Measurements from ENCODE around the gene GJB2.
"Not testable (repeated sequence)": the region's sequence is repeated elsewhere in the genome, so short reads cannot be mapped to it uniquely, and the experiment has no call there.

The GJB2 gene

DNA sequence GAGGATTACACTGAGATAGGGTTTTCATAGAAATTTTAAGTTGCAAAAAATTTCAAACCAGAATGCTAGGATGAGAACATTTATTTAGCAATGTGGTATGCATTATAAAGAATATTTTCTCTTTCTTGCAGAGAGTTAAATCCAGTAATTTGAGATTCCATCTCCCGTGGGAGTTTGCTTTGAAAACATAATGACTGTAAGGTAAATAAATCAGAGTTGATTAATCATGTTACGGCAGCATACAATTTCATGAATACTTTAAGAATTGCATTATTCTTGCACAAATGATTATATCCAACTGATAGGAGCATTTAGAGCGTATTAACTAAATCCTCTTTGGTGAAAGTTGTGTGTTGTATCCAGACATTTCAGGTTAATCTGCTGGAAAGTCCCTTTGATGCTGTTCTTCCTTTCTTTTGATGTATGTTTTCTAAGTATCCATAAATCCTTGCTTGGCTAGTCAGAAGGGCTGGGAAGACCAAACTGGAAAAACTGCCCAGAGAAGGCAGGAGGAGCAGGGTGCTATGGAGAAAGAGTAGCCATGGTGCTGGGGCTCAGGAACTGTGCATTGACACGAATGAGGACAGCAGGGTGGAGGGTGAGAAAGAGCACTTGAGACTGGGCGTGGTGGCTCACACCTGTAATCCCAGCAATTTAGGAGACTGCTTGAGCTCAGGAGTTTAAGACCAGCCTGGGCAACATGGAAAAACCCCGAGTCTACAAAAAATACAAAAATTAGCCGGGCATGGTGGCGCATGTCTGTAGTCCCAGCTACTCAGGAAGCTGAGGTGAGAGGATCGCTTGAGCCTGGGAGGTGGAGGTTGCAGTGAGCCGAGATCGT lies 27.1 kb downstream of the GJB2 start:
- DNase-seq, result no peak

DNA sequence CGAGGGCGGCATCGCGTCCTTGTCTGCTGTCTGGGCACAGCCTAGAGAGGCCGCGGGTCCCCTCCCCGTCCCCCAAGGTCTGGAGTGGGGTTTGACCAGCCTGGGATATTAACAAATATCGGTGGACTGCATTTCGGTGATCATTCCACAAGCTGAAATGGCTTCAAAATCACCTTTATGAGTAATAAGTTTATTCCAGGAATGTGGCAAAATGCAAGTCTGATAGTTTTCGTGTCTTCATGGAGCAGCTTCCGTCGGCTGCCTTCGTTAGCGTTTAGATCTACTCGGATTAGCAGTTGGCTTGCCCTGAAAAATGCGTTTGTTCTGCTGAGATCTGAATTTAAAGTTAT lies 30.8 kb downstream of the GJB2 start:
- no peak for DNase-seq

DNA sequence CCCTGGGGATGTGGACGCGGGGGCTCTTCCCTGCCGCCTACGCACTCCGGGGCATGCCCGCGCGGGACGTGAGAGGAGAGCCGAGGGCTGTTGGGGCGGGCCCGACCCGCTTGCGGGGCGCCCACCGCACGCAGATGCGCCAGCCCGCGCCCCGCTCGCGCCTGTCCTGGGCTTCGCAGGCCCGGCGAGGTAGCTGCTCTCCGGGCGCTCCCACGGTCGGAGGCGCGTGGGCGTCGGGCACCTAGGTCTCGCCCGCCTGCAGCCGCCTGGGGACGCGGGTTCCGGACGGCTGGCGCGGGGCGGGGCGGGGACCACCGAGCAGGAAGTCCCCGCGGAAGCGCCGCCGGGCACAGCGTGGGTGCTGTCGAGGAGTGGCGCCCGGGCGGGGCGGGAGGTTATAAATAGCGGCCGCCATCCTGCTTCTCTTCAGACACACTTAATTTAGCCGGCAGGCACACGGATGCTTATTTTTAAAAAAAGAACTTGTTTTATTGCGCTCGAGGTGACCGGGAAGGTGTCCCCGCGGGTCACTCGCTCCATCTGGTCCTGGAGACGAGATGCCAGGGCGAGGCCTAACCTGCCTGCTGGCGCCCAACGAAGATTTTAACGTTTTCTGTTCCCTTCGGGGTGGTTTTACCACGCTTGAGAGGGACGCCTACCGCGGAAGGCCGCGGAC lies 31.3 kb downstream of the GJB2 start:
- peak; percentile 30 for DNase-seq

- DNase-seq, result peak; percentile 24
These were observed 32.1 kb downstream of the GJB2 start, which contains the start of gene GJA3 for GRCh38 chr13:20160306-20161274. Gene GJA3, minus strand, starts transcription at chr13:20161052. Its CDS starts 17,764 bp downstream, at chr13:20143288.

DNA sequence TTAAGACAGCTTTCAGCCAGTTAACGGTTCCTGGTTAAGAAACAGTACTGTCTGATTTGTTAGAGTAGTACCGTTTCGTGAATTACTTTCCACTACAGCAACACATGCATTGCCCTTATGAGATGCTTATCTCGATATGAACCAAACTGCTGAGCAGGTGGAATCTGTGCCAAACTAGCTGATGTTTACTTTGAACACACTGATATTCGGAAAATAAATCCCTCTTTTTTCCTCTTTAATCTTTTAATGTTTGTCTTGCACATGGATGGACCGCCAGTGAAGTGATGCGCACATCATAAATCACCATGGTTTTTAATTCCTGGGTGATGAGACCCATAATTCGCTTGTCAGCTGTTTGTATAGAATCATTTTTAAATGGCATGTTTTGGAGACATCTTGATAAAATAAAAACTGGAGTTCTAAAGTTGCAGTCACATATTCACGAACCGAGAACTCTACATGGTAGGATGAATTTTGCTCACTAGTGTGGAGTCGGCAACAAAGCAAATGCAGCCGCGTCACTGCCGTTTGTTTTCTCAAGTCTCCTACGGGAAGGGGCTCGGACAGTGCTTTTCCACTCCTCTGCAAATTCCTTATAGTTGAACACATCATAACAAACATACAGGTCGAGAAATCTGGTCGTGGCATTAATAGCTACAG lies 33.0 kb downstream of the GJB2 start:
- no peak for DNase-seq

GRCh38 chr13:20157151-20157796 lies 35.5 kb downstream of the GJB2 start:
- no peak for DNase-seq

DNA sequence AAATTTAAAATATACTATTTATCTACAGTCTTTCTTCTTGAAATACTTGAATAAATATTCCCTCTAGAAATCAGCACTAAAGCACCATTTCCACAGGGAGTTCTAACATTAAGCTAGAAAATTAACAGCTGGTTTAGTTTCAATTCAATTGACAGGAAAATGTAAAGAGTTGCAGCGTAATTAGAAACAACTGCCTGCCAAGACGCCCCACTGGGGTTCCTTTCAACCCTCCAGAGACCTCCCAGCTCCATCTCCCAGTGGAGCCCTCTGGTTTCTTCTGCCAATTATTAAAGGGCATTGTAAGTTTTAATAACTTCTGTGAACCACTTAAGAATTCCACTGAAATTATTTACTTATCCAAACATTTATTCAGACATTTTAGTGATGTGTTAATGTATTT lies 36.0 kb downstream of the GJB2 start:
- no peak for DNase-seq

DNA sequence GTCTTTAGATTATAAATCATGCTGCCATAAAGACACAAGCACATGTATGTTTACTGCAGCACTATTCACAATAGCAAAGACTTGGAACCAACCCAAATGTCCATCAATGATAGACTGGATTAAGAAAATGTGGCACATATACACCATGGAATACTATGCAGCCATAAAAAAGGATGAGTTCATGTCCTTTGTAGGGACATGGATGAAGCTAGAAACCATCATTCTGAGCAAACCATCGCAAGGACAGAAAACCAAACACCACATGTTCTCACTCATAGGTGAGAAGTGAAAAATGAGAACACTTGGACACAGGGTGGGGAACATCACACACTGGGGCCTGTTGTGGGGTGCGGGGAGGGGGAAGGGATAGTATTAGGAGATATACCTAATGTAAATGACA lies 39.4 kb downstream of the GJB2 start:
- DNase-seq, result not testable (repeated sequence)

GRCh38 chr13:20151612-20152011 lies 41.1 kb downstream of the GJB2 start:
- no peak for DNase-seq

GRCh38 chr13:20151016-20151415 lies 41.7 kb downstream of the GJB2 start:
- DNase-seq, result no peak

DNA sequence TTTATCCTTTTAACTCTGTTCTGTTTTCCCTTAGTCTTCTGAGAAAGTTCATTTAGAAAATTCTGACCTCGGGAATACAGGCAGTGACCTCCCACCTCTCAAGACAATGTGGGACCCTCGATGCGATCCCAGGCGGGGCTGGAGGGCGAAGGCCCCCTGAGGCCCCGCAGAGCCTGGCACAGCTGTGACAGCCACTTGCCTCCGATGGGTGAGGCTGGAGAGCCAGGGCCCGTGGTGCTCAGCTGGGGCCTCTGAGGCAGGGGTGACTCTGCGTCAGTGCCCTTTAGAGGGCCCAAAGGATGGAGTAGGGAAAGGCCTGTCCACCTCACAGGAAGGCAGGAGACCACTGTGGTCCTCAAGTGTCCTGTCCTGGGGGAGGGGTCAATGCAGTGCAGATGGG lies 42.2 kb downstream of the GJB2 start:
- DNase-seq, result no peak

DNA sequence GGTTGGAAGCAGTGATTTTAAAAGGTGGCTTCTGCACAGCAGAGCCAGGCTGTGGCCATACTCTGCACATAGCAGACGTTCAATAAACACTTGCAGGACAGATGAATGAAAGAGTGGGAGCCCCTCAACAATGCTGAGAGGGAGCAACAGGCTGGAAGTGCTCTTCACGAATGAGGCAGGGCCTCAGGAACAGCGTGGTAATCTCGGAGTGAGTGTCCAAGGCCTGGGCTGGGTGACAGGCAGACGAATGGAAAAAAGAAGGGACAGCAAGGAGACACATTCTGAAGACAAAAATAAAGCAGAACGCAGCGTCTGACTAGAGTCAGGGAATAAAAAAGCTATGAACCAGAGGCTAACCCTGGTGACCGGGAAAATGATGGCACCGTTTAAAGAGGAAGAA lies 43.0 kb downstream of the GJB2 start:
- DNase-seq, result no peak

DNA sequence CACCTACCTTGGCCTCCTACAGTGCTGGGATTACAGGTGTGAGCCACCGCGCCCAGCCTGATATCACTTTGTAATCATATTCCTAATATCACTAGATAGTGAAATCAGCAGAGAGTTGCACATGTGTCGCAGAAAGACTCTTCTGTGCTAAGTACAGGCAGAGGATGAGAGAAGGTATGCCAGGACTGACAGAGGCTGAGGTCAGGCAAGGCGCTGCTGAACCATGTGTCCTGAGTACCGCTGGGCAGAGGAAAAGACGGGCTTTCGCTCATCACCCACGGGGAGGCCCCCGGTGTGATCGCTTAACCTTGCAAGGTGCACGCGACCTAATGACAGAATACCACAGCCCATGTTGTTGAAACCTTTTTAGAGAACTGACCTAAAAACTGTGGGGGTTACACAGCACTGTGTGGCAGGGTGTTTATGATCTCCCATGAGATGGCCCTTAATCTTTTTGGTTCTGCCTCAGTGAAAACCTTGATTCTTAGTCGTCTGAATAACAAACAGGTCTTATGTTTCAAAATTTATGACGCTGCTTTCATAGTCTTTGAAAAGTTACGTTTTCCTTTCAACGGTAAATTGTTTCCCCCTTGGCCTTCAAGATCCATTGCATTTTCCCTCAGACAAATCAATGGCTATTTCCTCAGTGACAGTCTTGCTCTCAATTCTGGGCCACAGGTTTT lies 44.1 kb downstream of the GJB2 start:
- DNase-seq, result no peak

DNA sequence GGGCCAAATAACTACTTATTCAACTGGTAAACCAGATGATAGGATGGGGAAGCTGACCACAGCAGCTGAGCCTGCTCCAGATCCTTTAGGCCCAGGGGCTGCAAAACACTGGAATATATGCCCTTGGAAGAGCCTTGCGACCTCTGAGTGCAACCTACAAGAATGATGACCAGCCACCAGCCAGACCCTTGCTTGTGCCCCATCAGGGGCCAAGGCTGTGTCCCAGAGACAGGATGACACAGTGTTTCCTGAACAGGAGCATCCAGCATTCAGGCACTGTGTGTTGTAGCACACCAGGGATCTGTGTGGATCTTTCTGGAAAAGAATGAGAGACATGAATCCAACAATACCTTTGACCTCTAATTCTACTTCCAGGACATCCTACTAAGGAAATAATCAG lies 46.4 kb downstream of the GJB2 start:
- DNase-seq, result no peak

DNA sequence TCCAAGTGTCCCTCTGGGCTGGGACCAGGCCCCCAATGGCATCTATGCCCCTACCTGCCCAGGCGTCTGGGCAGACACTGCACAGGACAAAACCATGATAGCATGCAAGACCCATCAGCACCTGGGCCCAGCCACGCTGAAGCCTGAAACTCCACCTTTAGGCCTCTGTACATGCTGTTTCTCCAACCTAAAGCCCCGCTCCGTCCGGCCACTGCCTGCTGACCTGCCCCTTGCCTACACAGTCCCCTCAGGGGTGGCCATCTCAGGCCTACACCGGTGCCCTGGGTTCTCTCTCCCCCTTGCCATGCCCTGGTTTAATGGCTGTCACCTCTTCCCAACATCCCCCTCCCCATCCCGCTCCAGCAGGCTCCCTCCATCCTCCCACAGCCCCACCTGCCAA lies 47.2 kb downstream of the GJB2 start:
- DNase-seq, result no peak

DNA sequence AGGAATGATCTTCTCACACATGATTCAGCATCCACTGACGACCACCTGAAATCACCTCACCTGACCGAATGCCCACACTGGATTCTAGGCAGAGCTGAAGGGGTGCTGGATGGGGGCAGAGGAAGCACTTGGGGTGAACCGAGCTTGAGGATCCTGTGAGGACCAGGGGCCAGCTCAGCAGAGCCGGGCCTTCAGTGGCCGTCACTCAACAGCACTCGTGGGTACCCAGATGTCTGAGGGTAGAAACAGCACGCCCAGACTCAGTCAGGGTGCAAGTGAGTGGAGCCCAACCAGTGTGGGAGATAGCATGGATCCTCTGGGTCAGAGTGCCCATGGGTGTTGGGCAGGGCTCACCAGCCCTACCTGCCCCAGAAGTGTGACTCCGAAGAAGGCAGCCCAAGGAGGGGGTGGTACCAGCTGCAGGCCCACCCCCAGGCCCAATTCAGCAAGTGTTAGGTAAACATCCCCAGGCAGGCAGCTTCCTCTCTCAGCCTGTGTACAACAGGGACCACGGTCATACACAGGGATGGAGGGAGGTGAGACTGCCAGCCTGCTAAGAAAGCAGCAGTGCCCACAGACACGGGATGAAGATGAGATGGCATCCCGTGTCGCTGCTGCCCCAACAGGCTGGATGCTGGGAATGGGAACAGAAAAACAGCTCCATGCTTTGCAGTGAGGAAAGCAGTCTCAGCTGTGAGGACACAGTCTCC lies 48.4 kb downstream of the GJB2 start:
- no peak for DNase-seq

DNA sequence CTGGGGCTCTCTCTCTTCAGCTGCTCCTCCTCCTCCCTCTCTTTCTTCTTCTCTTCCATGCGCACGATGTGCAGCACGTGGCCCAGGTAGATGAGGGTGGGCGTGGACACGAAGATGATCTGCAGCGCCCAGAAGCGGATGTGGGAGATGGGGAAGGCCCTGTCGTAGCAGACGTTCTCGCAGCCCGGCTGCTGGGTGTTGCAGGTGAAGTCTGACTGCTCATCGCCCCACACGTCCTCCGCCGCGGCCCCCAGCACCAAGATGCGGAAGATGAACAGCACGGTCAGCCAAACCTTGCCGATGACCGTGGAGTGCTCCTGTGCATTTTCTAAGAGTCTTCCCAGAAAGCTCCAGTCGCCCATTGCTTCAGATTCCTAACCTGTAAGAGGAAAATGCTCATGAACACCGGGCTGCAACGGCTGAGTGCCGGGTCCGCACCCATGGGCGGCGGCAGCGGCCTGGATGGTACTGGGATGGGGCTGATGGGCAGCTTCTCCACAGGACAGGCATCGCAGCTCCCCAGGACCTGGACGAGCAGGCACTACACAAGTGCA lies 49.7 kb downstream of the GJB2 start:
- no peak for DNase-seq

GRCh38 chr13:20142023-20142926 lies 50.5 kb downstream of the GJB2 start:
- no peak for DNase-seq

GRCh38 chr13:20141238-20142022 lies 51.3 kb downstream of the GJB2 start:
- no peak for DNase-seq
